ENCODE results near the gene GMEB1.
A peak's percentile ranks its signal among the peaks of the same experiment; 100 is the strongest.
"Not testable (repeated sequence)": the region's sequence is repeated elsewhere in the genome, so short reads cannot be mapped to it uniquely, and the experiment has no call there.

Gene GMEB1

DNA sequence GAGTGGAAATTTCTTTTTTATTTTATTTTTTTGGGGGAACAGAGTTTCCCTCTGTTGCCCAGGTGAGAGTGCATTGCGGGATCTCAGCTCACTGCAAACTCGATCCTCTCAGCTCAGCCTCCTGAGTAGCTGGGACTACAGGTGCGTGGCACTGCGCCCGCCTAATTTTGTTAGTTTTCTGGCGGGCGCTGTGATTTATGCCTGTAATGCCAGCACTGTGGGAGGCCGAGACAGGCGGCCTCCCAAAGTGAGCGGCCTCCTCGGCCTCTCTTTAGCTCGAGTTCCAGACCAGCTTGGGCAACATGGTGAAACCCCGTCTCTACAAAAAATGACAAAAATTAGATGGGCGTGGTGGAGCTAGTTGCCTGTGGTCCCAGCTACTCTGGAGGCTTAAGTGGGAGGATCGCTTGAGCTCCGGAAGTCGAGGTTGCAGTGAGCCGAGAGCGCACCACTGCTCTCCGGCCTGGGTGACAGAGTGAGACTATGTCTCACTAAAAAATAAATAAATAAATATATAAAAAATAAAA is 2.7 kb downstream of the GMEB1 start:
- DNase-seq (ENCODE audit: low spot score): no peak

DNA sequence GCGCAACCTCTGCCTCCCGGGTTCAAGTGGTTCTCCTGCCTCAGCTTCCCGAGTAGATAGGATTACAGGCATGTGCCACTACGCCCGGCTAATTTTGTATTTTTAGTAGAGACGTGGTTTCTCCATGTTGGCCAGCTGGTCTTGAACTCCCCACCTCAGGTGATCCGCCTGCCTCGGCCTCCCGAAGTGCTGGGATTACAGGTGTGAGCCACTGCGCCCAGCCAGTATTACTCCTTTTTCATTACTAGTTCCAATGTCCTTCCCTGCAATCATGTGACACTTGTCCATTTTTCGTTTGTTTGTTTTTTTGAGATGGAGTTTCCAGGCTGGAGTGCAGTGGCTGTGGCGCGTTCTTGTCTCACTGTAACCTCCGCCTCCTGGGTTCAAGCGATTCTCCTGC is 4.4 kb downstream of the GMEB1 start:
- not testable (repeated sequence) for DNase-seq (ENCODE audit: low spot score)

DNA sequence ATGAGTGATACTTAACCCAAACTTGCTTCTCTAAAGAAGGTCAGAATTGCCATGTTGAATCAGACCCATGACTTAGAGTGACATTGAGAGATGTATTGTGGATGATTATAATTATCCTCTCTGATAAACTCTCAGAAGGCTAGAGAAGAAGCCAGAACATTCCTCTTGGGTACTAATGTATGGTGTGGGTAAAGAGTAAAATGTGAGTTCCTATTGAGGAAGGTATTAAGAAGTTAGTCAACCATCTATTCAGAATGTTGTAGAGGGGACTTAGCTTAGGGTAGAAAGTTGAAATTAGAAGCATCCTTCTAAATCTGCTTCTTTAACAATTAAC is 7.3 kb downstream of the GMEB1 start:
- no peak for DNase-seq (ENCODE audit: low spot score)

- DNase-seq (ENCODE audit: low spot score): no peak
Measured at GRCh38 chr1:28680151-28680550, 11.6 kb downstream of the GMEB1 start.

- no peak for DNase-seq (ENCODE audit: low spot score)
Measured at GRCh38 chr1:28682840-28683239, 14.3 kb downstream of the GMEB1 start.

DNA sequence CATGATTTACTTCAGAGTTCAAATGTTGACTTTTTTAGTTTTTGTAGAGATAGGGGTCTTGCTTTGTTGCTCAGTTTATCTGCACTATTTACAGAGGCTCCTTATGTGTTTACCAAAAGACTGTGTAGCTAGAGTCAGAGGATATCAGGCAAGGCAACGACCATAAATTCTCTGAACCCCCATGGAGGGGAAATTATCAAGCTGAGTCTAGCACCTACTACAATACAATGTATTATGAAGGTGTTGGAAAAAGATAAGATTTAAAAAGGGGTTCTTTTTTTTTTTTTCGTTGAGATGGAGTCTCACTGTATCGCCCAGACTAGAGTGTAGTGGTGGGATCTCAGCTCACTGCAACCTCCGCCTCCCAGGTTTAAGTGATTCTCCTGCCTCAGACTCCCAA is 16.4 kb downstream of the GMEB1 start:
- DNase-seq (ENCODE audit: low spot score): no peak

DNA sequence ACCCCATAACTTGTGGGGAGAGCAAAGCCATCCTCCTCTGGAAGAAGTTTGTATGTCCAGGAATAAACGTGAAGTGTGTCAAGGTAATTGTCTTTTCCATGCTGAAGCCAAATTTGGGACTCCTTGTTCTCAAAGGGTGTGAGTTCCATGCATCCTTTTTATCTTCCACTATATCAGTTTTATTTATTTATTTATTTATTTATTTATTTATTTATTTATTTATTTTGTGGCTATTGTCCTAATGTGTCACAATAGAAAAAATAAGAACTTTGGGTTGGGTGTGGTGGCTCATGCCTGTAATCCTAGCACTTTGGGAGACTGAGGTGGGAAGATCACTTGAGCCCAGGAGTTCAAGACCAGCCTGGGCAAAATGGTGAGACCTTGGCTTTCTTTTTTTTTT is 23.0 kb downstream of the GMEB1 start:
- not testable (repeated sequence) for DNase-seq (ENCODE audit: low spot score)

GRCh38 chr1:28703629-28704028 is 35.0 kb downstream of the GMEB1 start:
- DNase-seq (ENCODE audit: low spot score): no peak

DNA sequence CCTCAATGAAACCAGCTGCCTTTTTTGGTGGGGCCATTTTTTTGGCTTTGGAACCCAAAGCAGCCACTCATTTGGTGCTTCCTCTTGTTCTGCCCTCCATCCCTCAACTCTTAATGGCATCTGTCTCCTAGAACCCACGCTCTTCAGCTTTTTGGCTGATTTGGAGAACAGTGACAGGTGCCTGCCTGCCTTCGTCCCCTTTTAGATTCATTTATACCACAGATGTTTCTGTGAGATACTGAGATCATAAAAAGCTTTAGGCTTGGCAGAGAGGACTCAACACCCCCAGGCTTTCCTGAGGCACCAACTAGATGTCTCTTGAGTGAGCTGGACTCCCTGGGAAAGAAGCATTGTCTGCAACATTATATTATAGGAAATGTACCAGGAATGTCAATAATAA is 47.8 kb downstream of the GMEB1 start:
- no peak for DNase-seq (ENCODE audit: low spot score)

- DNase-seq (ENCODE audit: low spot score): no peak
Measured at GRCh38 chr1:28718166-28718565, 49.6 kb downstream of the GMEB1 start.

DNA sequence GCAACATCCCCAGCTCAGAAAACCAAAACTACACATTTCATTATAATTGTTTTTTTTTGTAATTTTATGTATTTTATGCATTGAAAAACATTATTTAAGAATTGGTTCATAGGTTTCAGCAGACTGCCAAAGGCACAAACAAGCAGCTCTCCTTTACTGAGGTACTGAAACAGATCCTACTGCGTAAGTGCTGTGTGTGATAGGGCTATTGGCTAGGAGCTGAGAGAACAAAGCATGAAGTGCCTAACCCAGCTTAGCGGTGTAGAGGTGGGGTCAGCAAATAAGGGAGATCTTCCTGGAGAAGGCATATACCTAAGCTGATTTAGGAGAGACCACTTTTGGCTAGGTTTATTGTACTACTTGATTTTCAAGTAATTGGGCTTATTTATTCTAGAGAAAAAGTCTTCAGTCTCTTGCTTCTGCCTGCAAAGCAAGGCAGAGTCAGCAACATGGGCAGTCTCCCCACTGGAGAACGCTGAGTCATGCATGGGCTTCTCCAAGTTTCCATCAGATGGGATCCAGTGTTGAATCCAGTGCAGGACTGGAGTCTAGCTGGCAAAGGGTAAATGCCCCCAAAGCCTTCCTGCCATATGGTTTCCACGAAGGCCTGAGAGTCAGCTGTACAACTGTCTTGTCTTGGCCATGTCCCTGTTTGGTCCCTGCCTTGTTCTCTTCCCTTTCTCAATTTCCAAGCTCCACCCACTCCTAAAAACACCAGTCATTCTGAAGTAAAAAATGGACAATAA is 50.2 kb downstream of the GMEB1 start:
- DNase-seq (ENCODE audit: low spot score): no peak

DNA sequence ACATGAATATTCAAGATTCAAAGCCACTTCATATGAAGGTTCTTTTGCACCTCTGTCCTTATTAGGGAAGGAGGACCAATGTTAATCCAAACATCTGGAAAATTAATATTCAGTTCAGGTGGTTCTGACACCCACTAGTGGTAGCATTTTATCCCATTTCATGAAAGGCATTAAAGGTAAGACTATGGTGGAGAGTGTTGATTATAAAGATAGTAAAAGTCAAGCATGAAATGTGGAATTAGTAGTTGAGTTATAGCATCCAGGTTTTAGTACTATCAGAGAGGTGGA is 50.7 kb downstream of the GMEB1 start:
- DNase-seq (ENCODE audit: low spot score): no peak

DNA sequence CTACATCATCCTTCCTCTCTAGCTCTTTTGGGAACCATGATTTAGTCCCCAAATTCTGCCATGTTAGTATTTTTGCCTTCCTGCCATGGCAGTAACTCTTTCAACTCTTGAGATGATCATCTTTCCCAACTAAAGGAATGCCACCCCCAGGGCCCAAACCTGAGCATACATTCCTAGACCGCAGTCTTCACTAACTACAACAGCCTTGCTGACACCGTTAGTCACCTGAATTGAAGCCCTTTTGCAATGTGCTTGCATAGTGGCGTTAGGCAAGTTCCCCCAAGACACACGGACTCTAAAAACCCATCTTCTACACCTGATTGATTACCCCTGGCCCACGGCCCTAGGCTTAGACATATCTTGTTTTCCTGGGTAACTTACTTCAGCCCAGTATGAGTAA is 51.8 kb downstream of the GMEB1 start:
- DNase-seq (ENCODE audit: low spot score): no peak

- DNase-seq (ENCODE audit: low spot score): not testable (repeated sequence)
Measured at GRCh38 chr1:28721927-28722326, 53.3 kb downstream of the GMEB1 start.

- not testable (repeated sequence) for DNase-seq (ENCODE audit: low spot score)
Measured at GRCh38 chr1:28725365-28725764, 56.8 kb downstream of the GMEB1 start.

DNA sequence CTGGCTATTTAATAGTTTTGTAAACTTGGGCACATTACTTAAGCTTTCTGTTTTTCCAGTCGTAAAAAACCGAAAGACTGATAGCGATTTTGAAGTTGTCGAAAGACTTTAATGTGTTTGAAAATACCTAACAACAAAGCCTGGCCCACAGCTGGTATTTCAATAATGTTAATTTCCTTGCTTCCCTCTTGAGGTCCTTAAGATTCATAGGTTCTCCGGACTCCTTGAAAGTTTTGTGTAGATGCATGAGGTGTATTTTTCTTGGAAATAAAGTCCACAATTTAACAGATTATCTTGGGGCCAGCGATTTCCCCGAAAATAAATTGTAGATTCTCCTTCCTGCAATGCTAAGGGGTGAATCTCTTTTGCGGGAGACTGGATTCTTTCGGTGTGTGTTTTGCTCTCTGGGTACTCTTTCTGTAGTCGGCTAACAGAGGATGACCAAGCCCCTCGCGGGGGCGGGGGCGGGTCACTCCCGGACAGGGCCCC is 67.4 kb downstream of the GMEB1 start:
- DNase-seq (ENCODE audit: low spot score): no peak

DNA sequence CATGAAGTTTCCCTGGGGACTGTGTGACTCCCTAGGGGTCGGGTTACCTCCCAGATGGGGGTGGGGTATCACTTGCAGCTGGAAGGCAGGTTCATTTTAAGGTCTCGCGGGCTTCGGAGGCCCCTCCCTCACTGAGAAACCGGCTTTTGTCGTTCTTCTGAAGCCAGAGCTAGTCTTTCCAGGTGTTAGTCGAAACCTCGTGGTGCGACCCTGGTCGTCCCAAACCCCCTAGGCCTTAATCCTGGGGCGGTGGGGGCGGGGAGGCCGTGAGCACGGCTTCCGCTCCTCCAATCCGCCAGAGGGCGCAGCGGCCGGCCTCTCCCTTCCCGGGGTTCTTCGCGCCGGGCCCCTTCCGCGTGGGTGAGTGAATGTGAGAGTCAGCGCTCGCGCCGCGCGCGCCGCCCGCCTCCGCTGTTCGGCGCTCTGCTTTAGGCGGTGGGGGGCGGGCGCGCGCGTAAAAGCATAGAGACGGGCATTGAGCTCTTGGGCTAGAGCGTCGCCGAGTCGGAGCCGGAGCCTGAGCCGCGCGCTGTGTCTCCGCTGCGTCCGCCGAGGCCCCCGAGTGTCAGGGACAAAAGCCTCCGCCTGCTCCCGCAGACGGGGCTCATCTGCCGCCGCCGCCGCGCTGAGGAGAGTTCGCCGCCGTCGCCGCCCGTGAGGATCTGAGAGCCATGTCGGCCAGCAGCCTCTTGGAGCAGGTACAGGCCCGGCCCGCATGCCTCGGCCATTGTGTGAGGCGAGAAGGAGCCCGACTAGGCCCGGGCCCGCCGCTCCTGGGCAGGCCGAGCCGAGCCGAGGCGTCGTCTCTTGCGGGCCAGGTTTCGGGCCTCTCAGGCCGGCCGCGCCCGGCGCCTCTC is 68.1 kb downstream of the GMEB1 start, which contains the start of gene YTHDF2:
Gene YTHDF2 (plus strand): TSS at position 491 of the 857 bp plus-strand sequence. CDS start 181 bp downstream, at position 672.
- DNase-seq (ENCODE audit: low spot score): peak; percentile 98

GRCh38 chr1:28737307-28738132 is 68.9 kb downstream of the GMEB1 start:
- peak; percentile 28 for DNase-seq (ENCODE audit: low spot score)

DNA sequence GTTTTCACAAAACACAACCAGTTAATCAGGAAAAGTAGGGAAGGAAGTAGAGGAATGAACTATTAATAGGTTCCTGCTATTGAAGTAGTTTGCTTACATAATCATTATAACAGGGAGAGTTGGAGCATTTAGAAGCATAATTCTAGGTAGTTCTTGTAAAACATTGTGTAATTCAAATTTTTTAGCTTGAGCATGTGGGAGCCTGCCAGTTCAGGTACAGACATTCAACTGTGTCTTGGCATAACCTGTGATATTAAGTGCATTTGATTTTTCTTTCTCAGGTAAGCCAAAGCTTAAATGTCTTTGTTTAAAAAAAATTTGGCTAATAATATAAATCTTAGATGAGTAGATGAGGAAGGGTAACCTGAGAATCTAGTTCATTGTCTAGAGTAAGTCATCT is 71.5 kb downstream of the GMEB1 start:
- DNase-seq (ENCODE audit: low spot score): no peak

- DNase-seq (ENCODE audit: low spot score): no peak
Measured at GRCh38 chr1:28744184-28744583, 75.6 kb downstream of the GMEB1 start.

DNA sequence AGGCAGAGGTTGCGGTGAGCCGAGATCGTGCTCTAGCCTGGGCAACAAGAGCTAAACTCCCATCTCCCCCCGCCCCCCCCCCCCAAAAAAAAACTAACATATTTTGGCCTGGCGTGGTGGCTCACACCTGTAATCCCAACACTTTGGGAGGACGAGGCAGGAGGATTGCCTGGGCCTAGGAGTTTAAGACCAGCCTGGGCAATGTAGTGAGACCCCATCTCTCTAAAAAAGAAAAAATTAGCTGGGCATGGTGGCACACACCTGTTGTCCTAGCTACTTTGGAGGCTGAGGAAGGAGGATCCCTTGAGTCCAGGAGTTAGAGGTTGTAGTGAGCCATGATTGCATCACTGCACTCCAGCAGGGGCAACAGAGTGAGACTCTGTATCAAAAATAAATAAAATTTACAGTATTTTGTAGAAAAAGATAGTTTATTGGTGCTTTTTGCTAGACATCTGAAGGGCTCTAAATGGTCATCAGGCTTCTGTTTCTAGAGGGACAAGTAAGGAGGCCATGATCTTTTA is 77.1 kb downstream of the GMEB1 start:
- DNase-seq (ENCODE audit: low spot score): no peak

DNA sequence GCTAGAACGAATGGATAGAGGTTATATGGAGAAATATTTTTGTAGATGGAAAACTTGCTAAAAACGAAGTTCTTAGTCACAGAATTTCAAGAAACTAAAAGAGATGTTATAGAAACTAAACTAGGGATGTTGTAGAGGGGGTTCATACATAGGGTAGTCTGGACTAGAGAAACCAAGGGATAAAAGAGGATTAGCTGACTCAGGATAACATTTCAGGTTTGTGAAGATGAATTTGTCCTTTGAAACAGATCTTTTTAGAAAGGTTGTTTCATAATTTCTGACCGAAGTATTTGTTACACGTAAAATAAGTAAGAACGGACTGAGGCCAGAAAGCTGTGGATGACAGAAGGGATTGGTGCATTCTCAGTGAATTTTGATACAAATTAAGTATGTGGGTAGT is 81.7 kb downstream of the GMEB1 start:
- DNase-seq (ENCODE audit: low spot score): no peak

Data from CD4-positive, alpha-beta T cell treated with Interleukin-15 for 4 hours (primary cell).